Activated T-cell treated with anti-CD3 and anti-CD28 coated beads for 1 hour (primary cell): ENCODE results near the gene TIMM50.

Experiments used
- DNase-seq: peaks from one replicate; pipeline ENCODE4 v3.0.0-alpha.2; 2020; ENCODE audit warnings: low read depth

Gene TIMM50

DNA sequence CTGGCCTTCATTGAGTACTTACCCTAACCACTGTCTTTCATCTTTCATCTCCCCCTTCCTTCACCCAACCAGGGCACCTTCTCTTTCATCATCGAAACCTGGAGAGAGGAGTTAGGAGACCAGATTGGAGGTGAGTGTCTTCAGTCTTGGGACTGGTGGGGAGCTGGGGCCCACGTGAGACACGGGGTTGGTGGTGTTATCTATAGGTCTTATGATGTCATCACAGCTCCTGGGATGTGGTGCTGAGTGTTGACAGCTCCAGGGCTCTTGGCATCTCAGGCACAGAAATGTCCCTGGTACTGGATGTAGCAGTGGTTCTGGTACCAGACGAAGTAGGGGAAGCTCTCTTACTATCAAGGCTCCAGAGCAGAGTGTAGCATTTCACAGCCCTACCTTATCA, 19.9 kb downstream of the TIMM50 start:
- DNase-seq = no peak

DNA sequence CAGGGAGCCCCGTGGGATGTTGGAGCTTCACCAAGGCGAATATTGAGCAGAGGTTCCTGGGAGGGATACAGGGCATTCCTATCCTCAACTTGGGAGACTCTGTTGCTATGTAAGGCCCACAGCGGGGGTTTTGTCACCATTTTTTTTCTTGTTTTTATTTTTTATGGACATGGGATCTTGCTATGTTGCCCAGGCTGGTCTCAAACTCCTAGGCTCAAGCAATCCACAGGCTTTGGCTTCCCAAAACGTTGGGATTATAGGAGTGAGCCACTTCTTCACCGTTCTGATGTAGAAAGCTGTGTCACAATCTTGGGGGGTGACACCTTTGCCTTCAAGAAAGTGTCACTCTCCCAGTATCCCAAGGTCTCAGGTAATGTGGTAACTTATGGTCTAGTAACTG, 20.7 kb downstream of the TIMM50 start:
- no peak for DNase-seq

DNA sequence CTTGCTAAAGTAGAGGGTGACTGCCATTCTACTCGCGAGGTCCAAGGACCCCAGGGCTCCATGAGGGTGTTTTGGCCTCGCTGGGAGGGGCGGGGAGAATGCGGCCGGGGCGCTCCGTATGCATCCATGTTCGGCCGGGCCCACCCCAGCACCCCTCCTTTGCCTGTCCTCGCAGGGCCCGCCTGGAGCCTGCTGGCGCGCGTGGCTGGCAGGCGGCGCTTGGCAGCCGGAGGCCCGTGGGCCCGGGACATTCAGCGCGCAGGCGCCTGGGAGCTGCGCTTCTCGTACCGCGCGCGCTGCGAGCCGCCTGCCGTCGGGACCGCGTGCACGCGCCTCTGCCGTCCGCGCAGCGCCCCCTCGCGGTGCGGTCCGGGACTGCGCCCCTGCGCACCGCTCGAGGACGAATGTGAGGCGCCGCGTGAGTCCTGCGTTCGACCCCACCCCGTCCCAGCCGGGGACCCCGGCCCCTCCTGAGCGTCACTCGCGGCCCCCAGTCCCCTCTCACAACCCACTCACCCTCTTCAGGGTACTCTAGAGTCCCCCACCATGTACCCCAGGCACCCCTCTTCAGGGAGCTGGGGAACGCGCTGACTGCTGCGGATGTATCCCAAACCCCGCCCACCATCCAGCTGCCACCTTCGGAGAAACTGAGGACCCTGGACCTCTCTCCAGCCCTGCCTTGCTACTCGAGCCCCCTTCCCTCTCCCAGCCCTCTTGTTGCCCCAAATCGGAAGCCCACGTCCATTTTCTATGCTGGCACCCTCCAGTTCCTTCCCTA, 22.2 kb downstream of the TIMM50 start:
- DNase-seq = peak; percentile 64

DNA sequence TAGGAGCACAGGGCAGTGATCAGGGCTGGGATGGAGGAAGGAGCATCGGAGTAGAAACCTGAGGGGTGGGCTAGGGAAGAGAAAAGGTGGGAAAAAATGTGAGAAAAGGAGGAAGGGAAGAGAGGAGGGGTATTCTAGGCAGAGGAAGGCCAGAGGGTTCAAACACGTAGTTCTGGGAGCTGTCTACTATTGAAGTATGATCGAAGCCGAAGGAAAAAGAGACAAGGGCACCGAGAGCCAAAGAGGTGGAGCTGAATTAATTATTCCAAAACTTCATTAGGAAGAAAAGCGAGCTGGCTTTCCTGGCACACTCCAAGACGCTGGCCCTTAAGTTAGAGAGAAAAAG, 25.9 kb downstream of the TIMM50 start:
- DNase-seq = no peak

DNA sequence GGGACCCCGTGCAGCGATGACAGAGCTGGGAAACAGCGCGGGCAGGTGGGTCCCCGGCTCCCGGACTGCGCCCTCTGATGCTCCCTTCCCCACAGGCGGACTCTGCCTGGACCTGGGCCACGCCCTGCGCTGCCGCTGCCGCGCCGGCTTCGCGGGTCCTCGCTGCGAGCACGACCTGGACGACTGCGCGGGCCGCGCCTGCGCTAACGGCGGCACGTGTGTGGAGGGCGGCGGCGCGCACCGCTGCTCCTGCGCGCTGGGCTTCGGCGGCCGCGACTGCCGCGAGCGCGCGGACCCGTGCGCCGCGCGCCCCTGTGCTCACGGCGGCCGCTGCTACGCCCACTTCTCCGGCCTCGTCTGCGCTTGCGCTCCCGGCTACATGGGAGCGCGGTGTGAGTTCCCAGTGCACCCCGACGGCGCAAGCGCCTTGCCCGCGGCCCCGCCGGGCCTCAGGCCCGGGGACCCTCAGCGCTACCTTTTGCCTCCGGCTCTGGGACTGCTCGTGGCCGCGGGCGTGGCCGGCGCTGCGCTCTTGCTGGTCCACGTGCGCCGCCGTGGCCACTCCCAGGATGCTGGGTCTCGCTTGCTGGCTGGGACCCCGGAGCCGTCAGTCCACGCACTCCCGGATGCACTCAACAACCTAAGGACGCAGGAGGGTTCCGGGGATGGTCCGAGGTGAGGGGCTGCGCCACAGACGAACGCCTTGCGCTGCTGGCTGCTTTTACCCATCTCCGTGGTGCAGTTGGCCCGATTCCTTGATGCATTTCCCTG, 26.5 kb downstream of the TIMM50 start:
- DNase-seq = peak; percentile 22

DNA sequence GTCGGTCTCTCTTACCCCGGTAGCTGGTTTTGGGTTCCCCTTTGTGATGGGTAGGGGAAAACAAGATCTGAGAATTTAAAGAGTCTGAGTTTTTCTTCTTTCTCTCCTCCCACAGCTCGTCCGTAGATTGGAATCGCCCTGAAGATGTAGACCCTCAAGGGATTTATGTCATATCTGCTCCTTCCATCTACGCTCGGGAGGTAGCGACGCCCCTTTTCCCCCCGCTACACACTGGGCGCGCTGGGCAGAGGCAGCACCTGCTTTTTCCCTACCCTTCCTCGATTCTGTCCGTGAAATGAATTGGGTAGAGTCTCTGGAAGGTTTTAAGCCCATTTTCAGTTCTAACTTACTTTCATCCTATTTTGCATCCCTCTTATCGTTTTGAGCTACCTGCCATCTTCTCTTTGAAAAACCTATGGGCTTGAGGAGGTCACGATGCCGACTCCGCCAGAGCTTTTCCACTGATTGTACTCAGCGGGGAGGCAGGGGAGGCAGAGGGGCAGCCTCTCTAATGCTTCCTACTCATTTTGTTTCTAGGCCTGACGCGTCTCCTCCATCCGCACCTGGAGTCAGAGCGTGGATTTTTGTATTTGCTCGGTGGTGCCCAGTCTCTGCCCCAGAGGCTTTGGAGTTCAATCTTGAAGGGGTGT, 27.2 kb downstream of the TIMM50 start:
- DNase-seq = no peak

DNA sequence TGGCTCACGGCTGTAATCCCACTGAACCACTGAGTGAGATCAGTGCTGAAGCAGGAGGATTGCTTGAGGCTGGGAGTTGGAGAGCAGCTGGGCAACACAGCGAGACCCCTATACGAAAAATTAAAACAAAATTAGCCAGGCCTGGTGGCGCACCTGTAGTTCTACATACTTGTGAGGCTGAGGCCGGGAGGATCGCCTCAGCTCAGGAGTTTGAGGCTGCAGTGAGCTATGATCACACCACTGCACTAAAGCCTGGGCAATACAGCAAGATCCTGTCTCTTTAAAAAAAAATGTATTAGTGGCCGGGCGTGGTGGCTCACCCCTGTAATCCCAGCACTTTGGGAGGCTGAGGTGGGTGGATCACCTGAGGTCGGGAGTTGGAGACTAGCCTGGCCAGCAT, 28.0 kb downstream of the TIMM50 start:
- no peak for DNase-seq

DNA sequence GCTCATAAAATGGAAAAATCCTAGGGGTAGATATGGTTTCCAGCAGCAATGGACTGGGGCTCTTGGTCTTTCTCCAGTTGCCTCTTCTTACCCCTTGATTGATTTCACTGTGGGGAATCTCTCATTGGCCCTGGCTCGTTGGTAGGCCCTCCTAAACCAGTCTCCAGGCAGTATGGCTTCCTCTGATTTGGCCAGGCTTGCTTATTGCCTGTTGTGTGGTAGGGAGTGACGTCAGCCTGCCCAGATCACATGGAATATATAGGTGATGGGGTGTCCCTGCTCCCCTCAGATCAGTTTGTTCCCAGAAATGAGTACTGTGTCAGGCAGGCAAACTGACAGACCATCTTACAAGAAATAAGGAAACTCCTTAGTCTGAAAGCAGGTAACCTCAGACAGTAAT, 28.6 kb downstream of the TIMM50 start:
- DNase-seq = no peak

DNA sequence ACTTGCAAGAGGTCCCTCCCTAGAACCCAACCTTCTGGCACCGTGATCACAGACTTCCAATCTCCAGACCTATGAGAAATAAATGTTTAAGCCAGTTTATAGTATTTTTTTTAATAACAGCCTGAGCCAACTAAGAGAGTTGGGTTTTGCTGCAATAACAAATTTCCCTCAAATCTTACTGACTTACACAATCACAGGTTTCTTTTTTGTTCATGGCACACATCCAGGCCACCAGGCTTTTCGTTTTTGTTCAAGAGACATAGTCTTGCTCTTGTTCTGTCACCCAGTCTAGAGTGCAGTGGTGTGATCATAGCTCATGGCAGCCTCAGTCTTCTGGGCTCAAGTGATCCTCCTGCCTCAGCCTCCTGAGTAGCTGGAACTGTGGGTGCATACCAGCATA, 32.4 kb downstream of the TIMM50 start:
- no peak for DNase-seq

DNA sequence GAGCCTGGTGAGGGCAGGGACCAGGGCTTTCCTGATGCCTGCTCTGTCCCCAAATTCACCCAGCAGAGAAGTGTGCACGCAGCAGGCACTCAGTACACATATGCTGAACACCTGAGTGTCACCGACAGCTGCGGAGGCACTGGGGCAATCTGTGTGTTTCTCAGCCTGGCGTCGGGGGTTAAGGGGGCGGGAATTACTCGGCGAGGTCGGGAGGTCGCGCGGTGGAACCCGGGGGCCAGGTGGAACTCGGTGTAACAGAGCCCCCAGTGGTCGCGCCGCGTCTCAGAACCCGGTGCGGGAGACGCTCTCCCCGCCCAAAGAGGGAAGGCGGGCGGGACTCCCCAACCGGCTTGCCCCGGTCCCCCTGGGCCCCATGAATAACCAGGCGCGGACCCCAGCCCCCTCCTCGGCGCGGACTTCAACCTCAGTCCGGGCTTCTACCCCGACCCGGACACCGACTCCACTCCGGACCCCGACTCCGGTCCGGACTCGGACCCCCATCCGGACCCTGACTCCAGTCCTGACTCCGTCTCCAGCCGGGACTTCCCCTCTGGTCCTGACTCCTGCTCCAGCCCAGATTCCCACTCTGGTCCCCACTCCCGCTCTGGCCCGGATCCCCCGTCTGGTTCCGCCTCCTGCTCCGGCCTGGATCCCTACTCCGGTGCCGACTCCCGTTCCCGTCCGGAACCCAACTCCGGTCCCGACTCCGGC, 34.4 kb downstream of the TIMM50 start, which contains the start of gene SELENOV:
Gene SELENOV, plus strand, starts transcription at position 300 of the 711 bp plus-strand sequence. Its CDS starts 74 bp downstream, at position 374.
- no peak for DNase-seq

DNA sequence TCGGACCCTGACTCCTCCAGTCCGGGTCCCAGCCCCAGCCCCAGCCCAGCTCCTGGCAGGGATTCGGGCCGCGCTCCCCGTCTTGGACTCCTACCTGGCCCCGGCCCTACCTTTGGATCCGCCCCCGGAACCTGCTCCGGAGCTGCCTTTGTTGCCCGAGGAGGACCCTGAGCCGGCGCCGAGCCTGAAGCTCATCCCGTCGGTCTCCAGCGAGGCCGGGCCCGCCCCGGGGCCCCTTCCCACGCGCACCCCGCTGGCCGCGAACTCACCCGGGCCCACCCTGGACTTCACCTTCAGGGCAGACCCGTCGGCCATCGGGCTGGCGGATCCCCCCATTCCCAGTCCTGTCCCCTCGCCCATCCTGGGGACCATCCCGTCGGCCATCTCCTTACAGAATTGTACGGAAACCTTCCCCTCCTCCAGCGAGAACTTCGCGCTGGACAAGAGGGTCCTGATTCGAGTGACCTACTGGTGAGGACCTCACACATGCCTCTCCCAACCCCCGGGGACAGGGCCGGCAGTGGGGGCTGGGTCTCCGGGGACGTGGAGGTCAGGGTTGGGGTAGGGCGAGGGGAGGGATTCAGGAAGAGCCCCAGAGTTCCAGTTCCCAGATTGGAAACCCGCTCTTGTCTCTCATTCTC, 35.0 kb downstream of the TIMM50 start:
- no peak for DNase-seq

DNA sequence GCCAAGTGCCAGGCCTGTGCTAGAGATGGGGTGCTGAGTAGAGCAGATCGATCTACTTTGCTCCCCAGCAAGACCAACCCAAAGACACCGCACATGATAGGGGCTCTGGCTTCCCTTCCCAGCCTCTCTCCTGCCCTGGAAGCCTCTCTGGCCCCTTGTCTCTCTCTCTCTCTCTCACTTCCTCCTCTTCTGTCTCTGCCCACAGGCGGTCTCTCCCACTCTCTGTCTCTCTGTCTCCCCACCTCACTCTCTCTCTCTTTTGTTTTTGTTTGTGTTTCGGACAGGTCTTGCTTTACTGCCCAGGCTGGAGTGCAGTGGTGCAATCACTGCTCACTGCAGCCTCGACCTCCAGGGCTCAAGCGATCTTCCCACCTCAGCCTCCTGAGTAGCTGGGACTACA, 35.6 kb downstream of the TIMM50 start:
- no peak for DNase-seq

DNA sequence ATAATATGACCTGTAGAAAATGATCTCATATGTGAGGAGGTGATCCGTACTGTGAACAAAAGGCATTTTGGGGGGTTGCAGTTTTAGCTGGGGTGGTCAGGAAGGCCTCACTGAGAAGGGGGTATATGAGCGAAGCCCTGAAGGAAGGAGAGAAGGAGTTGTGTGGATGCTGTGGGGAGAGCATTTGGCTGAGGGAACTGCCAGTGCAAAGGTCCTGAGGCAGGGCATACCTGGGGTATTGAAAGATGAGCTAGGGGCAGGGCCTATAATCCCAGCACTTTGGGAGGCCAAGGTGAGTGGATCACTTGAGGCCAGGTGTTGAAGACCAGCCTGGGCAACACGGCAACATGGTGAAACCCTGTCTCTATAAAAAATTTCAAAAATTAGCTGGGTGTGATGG, 36.8 kb downstream of the TIMM50 start:
- DNase-seq = no peak

DNA sequence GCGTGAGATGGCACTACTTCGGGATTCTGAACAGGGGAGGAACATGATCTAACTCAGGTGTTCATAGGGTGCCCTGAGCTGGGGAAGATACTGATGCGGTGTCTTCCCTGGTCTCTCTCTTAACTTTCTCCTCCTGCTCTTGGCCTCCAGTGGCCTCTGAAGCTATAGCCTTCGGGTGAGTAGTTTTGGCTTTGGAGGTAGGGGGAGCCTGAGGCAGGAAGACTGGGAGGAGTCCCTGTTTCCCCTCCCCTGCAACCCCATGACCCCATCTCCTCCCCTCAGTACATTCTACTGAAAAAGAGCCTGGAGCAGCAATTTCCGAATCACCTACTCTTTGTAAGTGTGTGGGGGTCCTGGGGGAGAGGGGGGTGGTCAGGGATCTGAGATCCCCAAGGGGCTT, 37.8 kb downstream of the TIMM50 start:
- DNase-seq = no peak

DNA sequence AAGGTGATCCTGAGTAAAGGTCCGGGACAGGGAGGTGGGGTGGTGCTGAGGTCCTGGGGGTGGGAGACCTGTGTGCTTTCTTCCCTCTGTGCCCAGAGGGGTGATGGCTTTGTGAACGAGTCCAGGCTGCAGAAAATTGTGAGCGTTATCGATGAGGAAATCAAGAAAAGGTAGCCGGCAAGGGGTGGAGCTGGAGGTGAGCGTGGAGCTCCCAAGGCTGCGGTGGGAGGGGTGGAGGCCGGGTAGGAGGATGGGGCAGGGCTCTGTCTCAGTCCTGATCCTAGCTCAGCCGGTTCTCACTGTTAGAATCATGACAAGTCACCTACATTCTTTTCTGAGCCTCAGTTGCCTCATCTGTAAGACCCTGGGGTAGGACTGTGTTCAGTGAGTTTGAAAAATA, 38.3 kb downstream of the TIMM50 start:
- DNase-seq = no peak

DNA sequence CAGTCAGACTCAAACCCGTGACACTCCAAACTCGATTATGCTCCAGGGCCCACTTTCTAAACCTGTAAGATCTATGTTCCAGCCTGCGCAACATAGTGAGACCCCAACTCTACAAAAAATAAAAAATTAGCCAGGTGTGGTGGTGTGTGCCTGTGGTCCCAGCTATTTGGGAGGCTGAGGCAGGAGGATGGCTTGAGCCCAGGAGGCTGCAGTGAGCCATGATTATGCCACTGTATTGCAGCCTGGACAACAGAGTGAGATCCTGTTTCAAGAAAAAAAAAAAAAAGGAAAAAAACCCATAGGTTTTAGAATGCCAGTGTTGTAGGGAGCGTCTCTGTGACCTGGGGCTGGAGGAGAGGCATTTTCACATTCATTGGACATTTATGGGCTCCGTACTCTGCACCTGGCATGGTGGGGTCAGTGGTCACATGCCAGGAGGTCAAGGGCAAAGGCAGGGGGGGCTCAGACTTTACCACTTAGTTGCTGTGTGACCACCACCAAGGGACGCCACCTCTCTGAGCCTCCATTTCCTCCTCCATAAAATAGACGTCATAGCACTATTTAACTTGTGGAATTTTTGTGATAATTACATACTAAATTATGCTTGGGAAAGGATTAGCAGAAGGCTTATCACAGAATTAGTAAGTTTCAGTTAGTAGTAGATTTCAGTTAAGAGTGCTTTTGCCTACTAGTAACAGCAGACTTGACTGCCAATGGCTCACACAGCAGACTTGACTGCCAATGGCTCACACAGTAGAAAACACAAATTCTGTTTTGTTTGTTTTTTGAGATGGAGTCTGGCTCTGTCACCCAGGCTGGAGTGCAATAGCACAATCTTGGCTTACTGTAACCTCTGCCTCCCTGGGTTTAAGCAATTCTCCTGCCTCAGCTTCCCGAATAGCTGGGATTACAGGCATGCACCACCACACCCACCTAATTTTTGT, 40.2 kb downstream of the TIMM50 start:
- DNase-seq = no peak

DNA sequence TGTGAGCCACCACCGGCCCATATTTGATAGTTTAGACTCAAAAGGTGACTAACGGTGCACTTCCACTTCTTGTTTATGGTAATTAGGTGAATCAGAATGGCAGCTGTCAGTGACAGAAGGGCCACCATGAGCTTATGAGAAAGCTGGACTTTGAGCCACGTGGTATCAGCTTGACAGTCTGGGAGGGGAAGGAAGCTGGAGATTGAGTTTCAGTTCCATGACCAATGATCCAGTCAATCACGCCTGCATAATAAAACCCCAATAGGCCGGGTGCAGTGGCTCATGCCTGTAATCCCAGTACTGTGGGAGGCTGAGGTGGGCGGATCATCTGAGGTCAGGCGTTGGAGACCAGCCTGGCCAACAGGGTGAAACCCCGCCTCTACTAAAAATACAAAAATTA, 43.9 kb downstream of the TIMM50 start:
- no peak for DNase-seq

DNA sequence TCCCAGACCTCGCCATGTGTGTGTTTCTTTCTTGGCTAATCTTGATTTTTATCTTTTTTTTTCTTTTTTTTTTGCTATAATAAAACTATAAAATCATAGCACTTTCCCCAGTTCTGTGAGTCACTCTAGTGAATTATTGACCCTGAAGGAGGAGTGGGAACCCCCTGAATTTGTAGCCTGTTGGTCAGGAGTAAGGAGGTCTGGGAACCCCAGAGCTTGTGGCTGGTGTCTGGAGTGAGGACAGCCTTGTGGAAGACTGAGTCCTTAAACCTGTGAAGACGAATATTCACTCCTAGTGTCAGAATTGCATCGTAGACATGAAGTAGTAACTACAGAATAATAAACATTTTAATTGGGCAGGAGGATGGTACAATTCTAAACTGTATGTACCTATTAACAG, 44.6 kb downstream of the TIMM50 start:
- DNase-seq = no peak

DNA sequence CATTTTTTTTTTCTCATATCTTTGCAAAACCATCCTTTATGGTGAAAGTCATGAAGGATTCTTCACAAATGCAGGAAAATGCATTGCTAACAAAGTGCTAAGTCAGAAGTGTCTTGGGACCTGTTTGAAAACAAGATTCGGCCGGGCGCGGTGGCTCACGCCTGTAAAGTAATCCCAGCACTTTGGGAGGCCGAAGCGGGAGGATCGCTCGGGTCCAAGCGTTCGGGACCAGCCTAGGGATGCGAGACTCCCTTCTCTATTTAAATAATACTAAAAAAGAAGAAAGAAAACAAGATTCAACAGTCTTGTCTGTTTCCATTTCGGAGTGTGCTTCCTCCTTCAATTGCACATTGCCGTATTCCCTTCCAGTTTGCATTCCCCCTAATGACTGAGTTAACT, 51.2 kb downstream of the TIMM50 start:
- no peak for DNase-seq

DNA sequence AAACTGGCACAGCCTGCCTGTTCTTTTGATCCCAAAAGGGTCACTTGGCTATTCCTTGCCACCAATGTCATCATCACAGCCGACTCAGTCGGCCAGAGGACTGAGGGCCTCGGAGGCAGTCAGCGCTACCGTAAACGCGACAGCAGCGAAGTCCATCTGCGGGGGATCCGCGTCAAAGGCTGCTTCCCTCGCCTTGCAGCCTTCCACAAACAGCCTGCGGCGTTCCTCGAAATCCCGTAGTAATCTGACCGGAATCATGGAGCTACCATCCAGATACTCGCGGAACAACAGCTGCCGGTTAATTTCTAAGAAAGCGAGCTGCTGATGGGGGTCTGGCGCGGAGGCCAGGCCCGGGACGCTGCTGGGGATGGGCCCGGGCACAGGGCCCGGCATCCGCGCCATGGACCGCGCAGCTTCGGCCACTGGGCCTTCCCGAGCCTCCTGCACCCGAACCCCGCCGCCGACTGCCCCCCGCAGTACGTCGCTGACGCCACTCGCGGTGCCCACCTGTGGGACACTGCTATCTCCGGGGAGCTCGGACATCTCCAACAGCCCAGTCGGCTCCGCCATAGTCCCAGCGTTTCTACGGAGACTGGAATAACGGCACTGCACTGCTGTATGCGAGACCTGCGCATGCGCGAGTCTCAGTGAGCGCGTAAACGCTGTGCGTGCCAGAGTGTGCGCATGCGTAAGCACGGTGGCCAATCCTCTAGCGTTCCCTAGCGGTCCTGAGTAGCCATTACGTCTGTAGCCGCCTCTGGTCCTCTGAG, 51.8 kb downstream of the TIMM50 start, which contains the start of gene EID2B:
Gene EID2B, minus strand, starts transcription at position 620 of the 770 bp plus-strand sequence. Its CDS starts 50 bp downstream, at position 570.
- DNase-seq = peak; percentile 94
